HG03066 (cell line): Measurements from ENCODE around the gene LYPD4.

Source experiments
- ATAC-seq: cut with Tn5 transposase; IDR thresholded peaks from one replicate; pipeline ENCODE4 v1.9.1; 2021; ENCODE audit warnings: low read depth; ENCODE audit not compliant: unreplicated experiment

LYPD4 gene

DNA sequence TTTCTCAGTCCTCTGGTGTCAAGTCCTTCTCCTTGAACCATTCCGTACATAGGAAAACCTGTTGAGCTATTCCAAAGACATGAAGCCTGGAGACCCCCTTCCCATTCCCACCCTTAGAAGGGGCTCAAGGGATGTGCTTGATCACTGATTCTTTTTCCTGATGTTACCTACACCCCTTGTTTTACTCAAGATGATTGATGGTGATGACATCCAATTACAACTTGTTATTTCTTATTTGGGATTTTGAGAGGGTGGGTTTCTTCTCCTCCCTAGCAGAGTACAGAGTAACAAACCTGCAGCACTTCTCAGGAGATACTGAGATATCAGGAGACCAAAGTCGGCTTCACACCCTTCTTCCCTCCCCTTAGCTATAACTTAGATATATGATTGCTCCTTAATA is 8.9 kb upstream of the LYPD4 start:
- ATAC-seq: no peak

DNA sequence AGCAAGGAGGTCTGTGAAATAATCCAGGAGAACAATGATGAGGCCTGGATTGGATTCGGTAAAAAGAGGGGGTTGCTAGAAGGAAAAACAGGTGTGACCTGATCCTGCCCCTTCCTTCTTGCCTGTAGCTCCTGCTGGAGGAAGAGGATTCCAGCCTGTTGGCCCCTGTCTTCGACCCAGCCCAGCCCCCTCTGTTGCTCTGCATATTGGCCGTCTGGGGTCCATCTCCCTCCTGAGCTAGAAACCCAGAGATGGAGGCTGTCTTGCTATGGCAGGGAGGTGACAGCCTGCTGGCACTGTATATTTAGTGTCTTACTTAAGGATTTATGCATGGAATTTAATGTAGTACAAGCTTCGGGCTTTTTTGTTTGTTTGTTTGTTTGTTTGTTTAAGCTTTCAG is 7.0 kb upstream of the LYPD4 start:
- ATAC-seq: no peak

DNA sequence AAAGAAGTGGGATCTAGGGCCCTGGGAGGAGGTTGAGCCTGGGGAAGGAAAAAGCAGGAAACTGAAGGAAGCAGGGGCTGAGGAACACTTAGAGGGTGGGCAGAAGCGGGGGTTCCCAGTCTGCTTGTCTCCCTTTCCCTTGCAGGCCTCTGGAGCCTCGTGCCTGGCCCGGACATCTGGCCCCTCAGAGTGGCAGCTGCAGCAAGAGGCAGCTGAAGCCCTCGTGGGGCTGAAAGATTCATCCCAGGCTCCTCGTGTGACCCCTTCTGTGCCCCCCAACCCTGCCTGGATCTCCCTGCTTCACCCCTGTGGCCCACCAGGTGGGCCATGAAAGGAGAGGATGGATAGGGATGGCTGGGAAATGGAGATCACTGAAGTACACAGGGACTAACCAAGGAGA is 5.9 kb upstream of the LYPD4 start:
- no peak for ATAC-seq

DNA sequence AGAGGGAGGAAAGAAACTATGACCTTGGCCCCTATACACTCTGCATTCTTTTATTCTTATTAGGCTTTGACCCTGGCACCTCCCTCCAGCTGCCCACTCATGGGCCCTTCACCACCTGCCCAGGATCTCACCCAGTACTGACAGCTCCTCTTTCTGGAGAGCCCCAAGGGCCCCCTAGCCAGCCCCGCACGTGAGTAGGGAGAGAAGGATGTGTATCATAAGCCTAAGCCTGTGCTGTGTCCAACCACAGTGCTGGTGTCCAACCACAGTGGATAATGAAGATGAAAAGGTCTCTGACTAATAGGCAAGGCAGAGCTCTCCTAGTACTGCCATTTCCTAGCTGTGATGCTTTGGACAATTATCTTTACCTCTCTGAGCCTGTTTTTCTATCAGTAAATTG is 4.6 kb upstream of the LYPD4 start:
- no peak for ATAC-seq

DNA sequence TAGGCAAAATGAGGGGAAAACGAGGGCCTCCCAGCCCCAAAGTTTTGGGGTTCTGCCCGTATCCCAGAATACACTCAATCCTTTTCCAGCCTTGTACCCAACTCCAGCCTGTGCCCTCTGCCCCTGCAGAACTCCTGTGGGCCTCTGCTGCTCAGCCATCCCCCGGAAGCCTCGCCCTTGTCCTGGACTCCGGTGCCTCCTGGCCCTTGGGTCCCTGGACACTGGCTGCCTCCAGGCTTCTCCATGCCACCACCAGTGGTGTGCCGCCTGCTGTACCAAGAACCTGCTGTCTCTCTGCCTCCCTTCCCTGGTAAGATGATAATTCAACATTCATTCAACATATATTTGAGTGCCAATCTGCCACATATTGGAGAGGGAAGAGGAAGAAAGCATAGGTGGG is 4.2 kb upstream of the LYPD4 start:
- ATAC-seq: no peak

DNA sequence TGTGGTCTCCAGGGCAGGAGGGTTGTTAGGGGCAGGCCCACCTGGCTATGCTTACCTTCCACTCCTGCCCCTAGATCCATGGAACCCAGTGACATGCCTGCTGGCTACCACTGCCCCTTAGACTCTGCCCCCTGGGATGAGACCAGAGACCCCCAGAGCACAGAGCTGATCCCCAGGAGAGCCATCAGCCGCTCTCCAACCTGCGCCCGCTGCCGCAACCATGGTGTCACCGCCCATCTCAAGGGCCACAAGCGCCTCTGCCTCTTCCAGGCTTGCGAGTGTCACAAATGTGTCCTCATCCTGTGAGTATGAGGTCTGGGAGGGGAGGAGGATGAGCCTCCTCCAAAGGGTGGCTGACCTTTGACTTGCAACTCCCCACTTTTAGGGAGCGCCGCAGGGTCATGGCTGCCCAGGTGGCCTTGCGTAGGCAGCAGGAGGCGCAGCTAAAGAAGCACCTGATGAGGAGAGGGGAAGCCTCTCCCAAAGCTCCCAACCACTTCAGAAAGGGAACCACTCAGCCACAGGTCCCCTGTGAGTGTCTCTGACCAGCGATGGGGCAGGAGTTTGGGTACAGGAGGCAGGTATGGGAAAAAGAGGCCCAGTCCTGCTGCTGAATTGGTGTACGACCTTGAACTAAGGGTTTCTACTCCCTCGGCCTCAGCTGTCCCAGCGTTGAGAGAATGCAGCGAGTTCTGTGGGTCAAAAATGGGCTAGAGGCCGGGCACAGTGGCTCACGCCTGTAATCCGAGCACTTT is 3.0 kb upstream of the LYPD4 start:
- no peak for ATAC-seq

DNA sequence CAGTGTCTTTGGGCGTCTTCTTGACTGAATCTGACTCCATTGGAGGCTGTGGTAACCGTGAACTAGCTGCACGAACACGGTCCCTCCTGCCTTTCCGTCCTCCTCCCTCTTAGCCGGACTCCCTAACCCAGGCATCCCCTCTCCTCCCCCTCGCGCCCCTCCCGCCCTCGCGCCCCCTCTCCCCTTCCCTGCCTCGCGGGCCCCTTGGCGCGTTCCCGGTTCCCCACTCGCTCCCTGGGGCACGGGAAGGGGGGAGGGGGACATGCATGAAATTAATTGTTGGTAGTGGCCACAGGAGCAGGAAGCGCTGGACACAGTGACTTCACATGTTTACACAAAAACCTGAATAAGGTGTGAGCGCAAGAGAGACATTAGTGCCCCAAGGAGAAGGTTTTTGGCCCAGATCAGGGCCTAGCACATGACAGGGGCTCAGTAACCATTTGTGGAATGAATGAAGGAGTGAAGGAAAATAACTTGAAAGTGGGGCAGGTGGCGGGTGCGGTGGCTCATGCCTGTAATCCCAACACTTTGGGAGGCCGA is 638 bp upstream of the LYPD4 start:
- no peak for ATAC-seq

DNA sequence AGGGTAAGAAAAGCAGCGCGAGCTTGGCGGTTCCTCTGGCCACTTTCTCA is 343 bp upstream of the LYPD4 start, which contains the start of gene DMRTC2:
TSS of gene DMRTC2 (plus strand) at position 42 of the 50 bp plus-strand sequence. CDS start 2,387 bp downstream, outside the sequence.
- ATAC-seq: no peak

DNA sequence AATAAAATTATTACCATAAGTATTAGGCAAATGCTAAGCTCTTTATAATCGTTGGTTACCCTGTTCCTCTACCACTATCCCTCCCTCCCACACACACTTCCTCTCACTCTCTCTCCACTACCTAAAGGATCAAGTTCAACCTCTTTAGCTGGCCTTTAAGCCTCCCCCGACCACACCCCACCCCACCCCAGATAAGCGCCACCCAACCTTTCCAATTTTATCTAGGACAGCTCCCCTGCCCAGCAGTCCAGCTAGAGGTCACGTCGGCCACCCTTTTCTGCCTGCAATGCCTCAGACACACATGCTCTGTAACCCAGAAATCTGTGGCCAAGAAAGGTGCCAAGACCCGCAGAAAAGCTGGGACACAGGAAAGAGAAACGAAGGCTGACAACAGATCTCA is 1.1 kb downstream of the LYPD4 start:
- no peak for ATAC-seq

DNA sequence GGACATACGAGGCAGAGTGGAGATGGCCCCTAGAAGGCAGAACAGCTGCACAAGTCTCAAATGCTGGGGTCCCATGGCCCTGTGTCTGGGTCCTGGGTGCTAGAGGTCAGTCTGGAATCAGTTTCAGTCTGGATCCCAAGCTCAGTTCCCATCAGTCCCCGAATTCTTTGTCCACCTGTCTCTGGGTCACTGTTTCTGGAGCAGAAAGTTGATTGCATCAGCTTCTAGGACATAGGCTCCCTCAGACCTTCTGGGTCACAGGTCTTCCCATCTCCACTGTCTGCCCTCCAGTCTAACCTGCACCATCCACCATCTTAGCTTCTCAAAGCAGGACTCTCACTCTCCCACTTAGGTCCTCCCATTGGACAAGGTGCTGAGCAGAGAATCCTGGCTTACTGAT is 5.3 kb downstream of the LYPD4 start:
- ATAC-seq: no peak

DNA sequence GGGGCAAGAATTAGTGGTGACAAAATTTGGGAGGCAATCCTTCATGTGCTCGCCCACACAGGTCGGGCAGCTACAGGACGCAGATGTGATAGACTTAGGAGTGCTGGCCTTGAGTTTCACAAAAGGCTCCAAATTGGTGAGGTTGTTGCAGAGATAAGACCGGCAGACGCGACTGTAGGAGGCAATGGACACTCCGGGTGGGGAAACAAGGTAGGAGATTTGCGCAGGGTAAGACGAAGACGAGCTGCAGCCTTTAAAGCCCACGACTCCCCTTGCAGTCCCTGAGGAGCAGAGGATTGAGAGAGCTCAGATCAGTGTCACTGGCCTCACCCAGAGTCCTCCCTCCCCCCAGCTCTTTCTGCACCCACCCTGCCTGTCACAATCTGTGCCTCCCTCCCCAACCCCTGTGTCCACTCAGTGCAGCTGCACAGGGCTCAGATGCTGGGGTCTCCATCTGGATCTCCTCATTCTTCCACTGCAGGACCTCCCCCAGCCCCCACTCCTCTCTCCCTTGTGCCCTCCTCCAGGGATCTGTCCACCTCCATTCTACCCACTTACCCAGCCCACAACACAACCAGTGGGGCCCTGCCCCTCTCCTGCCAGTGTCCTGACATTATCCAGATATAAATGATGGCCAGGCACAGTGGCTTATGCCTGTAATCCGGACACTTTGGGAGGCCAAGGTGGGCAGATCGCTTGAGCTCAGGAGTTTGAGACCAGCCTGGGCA is 6.3 kb downstream of the LYPD4 start:
- ATAC-seq: no peak

DNA sequence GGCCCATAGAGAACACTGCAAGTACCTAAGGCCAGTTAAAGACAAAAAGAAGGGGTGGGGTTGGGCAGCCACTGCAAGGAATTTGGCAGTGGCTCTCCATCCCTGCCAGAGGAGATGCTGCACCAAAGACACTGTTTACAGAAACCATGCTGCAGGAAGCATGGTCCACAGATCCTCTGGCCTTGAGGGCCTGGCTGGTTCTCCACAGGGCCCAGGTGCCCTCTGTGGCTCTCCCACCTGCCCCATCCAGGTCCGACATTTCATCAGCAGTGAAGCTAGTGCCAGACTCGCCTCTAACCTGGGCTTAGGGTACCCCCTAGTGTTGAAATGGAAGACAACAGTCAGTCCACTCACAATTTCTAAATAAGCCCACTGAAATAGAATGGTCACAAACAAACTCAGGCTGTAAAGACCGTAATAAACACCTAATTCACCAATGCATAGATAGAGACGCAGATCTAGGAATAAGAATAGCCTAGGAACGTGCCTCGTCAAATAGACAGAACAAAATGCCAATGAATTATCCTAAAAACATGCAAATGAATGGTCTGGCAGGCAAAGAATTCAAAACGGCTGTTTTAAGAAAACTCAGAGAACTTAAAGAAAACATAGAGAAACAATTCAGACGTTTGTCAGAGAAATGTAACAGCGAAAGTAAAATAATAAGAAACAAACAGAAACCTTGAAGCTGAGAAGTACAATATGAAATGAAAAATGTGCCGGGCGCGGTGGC is 23.3 kb downstream of the LYPD4 start:
- no peak for ATAC-seq

DNA sequence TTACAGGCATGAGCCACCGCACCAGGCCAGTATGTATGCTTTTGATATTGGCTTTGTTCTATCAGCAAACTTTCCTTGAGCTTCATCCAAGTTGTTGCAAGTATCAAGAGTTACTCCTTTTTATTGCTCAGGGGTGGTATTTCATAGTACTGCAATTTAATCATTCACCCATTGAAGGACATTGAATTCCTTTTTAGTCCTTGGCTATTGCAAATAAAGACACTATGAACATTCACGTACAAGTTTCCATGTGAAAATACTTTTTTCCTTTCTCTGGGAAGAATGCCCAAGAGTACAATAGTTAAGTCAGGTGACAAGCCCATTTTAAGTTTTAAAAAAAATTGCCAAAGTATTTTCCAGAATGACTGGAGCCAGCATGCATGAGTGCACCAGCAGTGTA is 27.7 kb downstream of the LYPD4 start:
- ATAC-seq: no peak

DNA sequence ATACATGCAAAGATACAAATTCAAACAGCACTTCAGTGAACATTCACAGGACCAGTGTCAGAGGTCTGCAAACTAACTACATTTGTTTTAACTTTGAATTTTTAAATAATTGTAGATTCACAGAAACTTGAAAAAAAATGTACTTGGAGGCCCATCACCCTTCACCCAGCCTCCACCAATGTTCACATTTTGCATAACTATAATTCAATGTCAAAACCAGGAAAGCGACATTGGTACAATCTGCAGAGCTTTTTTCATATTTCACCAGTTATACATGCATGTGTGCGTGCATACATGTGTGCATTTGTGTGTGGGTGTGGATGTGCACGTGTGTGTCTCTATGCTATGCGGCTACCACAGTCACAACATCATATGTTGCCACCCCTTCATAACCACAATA is 29.2 kb downstream of the LYPD4 start:
- no peak for ATAC-seq

DNA sequence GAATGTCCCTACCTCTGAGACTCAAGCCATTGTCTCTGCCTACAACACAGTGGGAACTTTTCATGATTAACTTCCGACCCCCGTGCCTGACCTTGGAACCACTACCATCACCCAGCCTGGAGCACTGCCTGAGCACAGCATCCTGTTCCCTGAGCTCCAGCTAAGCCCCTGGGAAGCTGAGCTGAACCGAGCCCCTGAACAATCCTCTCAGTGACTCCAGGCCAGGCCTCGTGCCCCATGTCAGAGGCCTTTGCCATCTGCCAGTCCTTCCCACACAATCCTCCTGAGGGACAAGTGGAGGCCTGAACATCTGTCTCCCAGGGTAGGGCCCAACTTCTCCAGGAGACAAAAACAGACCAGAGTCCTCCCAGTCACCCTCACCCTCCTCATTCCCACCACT is 30.6 kb downstream of the LYPD4 start:
- ATAC-seq: no peak

DNA sequence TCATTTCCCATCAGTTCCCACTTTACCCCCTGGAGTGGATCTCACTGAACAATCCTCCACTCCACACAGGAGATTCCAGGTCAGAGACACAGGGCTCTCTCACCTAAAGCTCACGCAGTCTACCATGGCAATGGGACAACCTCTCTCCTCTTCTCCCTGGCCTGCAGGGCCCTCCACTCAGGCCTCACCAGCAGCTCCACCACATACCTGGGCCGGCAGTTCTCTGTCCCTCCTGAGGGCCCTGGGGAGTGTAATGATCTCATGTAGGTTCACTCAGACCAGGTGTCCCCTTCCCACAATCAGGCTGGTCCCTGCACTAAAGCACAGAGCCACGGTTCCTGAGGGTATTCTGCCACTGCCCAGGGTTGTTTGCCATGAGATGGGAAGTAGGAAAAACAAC is 32.5 kb downstream of the LYPD4 start:
- no peak for ATAC-seq

DNA sequence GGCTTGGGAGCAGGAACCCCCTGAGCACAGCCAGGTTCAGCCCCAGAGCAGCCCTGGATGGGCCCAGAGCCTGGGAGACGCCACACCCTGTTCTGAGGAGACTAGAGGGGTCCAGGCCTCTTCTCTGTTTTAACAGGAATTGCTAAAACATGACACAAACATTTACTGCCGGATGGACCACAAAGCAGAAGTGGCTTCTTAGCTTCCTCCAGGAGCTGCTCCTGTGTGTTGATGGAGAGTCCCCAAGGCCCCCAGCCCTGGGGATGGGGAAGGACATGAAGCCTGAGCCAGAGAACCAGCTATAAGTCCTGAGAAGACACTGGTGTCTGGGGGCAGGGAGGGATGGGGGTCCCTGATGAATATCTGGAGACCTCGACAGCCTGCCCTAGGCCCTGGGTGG is 33.4 kb downstream of the LYPD4 start:
- ATAC-seq: no peak

DNA sequence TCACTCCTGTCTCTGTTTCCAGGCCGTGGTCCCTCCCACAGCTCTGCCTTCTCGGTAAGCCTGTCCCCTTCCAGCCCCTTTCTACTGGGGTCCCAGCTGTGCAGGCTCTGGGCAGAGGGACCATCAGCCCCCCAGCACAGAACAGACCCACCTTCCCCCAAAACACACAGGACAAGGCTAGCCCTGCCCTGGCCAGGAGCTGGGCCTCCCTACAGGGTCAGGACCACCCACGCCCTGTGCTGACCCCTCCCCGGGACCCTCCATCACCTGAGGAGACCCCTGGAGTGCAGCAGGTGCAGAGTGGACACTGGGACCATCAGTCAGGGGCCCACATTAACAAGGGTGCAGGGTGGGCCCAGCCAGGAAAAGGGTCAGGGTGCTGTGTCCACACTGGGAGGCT is 34.2 kb downstream of the LYPD4 start:
- no peak for ATAC-seq

DNA sequence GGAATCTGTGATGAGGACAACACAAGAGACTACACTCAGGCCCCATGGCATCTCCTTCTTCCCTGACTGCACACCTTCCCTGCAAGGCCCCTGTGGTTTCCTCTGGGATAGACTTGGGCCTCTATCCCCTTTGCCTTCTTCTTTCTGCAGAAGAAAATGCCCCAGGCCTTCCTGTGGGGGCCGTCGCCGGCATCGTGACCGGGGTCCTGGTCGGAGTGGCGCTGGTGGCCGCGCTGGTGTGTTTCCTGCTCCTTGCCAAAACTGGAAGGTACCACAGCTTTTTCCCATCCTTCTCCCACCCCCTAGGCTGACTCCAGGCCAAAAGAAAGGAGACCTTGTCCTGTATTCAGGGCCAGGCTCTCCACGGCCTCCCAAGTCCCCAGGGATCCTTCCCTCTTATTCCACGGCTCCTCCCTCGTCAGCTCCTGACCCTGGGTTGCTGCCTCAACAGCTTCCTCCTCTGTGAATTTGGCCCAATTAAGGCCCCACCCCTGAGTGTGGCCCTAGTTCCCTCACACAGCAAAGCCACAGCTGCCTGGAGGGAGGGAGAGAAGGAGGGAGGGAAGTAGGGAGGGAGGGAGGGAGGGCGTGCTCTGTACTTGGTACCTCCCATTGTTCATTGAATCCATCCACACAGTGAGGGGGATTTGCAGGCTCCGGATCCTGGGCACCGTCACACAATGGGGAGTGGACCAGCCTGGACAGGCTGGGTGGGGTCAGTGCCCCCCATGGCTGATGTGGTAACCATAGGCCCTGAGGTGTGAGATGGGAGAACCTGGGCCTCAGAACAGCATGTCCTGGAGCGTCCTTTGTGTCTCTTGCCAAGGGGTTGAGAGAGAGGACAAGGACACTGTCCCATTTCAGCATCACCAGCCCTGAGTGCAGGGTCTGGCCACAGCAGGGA is 35.6 kb downstream of the LYPD4 start:
- no peak for ATAC-seq

DNA sequence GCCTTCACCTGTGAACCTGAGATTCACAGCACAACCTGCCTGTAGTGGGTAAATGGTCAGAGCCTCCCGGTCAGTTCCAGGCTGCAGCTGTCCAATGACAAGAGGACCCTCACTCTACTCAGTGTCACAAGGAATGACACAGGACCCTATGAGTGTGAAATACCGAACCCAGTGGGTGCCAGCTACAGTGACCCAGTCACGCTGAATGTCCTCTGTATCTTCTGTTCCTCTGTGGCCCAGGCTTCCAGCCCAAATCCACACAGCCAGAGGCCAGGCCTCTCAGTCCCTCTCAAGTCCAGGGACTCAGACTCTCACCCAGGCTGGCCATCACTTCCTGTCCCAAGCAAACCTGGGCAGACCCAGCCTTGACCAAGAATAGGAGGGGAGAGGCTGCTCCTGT is 37.3 kb downstream of the LYPD4 start:
- ATAC-seq: no peak

DNA sequence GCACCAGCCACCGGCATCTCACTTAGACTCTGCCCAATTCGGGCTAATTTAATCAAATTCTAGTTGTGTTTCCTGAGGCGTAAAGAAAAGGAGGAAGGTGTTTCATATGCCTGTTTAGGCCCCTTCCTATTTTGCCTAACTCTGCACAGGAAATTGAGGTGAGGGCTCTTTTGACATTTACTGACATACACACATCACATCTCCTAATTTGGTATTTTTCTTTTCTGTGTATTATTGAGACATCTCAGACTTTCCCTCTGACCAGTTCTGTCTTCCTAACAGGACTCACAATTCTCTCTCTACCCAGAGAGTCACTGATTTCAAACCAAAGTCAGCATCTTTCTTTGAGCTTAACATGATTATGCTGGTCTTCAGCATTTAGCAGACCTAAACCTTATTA is 40.1 kb downstream of the LYPD4 start:
- ATAC-seq: no peak
